GM12873 (cell line): ENCODE results near the gene P2RY12.

Source experiments
- CTCF ChIP-seq: IDR thresholded peaks from 2 replicates; pipeline ENCODE4 v1.5.1; 2012; ENCODE audit warnings: low read depth, mild to moderate bottlenecking, moderate library complexity, low read length, control low read depth; ENCODE audit not compliant: insufficient read depth; ENCODE audit errors: missing control alignments

P2RY12 gene

GRCh38 chr3:151404316-151404715, 19.8 kb upstream of the P2RY12 start:
- TF ChIP-seq CTCF, result no peak

- no peak for TF ChIP-seq CTCF
These were observed 18.7 kb upstream of the P2RY12 start for GRCh38 chr3:151403246-151403645.

- TF ChIP-seq CTCF, result no peak
These were observed 17.8 kb upstream of the P2RY12 start for GRCh38 chr3:151402349-151402748.

- no peak for TF ChIP-seq CTCF
These were observed 15.8 kb upstream of the P2RY12 start for GRCh38 chr3:151400341-151400740.

GRCh38 chr3:151398895-151399294, 14.3 kb upstream of the P2RY12 start:
- no peak for TF ChIP-seq CTCF

- no peak for TF ChIP-seq CTCF
These were observed 11.3 kb upstream of the P2RY12 start for GRCh38 chr3:151395806-151396205.

GRCh38 chr3:151394611-151395010, 10.1 kb upstream of the P2RY12 start:
- no peak for TF ChIP-seq CTCF

GRCh38 chr3:151393941-151394340, 9.4 kb upstream of the P2RY12 start:
- no peak for TF ChIP-seq CTCF
